SK-N-DZ (cell line): ENCODE measurements around the gene FAM234A.
"Not testable (repeated sequence)": the region's sequence is repeated elsewhere in the genome, so short reads cannot be mapped to it uniquely, and the experiment has no call there.

Experiments
- DNase-seq: peaks from one replicate; pipeline ENCODE4 v3.0.0-alpha.2; 2015; ENCODE audit warnings: low spot score

The FAM234A gene

DNA sequence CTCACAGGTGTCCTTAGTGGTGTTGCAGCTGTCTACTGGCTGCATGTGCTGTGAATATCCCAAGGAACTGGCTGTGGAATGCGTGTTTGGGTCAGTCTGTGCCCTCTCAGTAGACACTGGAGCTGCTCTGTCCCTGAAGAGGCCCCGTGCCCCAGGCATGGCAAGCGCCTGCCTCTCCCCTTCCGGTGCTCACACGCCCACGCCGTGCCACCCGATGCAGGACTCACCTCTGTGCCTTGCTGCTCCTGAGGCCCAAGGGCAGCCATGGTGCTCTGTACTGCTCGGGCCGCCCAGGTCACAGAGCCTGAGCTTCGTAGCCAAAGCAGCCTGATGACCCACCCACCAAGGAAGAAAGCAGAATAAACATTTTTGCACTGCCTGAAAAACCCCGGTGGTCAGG, 31.1 kb downstream of the FAM234A start:
- DNase-seq: no peak

DNA sequence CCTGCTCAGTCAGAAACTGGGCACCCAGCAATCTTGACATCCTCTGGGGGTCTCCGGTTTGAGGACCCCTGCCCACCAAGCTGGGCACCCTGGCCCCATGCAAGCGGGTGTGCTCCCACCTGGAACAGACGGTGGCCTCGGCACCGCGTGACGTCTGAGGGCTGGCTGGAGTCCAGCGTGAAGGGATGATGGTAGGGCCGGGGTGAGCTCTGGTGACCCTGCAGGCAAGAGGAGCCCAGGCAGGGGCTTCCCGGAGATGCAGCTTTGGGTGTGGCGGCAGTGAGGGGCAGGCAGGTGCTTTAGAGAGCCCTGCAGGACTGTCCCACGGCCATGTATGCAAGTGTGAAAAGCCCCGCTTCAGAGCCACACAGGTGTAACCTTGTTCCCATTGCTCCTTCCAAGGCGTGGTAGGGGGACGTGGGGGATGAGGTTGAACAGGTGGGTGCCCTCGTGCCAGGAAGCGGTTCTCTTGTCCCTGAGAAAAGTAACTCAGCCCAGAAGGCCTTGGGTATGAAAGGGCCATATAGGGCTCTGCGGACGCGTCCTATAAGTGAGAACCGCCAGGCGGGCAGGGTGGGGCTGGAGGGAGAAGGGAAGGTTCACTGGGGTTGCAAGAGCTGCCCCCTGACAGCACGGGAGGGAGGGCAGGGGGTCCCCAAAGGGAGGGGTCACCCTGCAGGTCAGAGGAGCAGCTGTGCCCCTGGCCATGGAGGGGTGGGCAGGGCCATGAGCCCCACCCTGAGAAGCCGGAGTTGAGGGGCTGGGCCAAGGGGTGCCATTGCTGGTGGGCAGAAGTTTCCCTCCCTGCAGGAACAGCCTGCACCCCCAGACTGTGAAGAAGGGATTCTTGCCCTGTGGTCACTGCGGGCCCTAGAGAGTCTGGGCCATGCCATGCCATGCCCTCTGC, 31.9 kb downstream of the FAM234A start:
- DNase-seq: no peak

DNA sequence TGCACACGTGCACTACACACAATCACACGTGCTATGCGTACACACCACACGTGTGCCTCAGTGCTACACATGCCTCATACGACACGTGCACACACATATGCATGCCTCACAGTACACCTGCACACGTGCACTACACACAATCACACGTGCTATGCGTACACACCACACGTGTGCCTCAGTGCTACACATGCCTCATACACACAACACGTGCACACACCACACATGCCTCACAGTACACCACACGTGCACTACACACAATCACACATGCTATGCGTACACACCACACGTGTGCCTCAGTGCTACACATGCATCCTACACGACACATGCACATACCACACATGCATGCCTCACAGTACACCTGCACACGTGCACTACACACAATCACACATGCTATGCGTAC, 32.9 kb downstream of the FAM234A start:
- not testable (repeated sequence) for DNase-seq

DNA sequence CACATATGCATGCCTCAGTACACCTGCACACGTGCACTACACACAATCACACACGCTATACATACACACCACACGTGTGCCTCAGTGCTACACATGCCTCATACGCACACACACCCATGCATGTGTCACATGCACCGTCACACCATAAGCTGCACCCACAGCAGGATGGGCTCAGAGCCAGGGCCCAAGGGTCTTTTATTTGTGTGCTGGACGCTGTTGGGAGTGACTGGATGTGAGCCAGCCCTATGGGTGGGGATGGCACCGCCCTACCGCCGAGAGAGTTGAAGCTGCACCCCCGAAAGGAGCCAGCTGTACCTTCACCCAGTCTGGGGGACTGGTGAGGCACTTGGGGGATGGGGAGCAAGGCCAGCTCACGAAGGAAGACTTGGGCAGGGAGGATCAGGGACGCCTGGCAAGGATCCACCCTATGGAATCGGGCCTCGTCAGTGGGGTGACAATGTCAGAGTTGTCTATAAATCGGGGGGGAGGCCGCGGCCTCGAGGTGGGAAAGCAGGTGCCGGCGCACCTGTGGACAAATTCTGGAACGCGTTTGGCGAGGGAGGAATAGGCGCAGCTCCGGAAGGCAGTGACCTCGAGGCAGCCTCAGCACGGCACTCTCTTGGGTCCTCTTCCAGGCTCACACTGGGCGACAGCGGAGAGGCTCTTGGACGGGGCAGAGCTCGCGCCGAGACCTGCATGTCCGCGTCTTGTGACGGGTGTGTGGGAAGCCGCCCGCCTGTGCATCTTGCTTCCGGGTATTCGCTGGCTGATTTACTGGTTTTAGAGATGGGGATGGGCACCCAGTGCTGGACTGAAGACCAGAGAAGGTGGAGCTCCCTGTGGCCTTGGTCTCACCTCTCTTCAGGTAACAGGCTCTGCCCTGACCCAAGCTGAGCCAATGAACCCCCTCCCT, 33.8 kb downstream of the FAM234A start:
- DNase-seq: no peak

DNA sequence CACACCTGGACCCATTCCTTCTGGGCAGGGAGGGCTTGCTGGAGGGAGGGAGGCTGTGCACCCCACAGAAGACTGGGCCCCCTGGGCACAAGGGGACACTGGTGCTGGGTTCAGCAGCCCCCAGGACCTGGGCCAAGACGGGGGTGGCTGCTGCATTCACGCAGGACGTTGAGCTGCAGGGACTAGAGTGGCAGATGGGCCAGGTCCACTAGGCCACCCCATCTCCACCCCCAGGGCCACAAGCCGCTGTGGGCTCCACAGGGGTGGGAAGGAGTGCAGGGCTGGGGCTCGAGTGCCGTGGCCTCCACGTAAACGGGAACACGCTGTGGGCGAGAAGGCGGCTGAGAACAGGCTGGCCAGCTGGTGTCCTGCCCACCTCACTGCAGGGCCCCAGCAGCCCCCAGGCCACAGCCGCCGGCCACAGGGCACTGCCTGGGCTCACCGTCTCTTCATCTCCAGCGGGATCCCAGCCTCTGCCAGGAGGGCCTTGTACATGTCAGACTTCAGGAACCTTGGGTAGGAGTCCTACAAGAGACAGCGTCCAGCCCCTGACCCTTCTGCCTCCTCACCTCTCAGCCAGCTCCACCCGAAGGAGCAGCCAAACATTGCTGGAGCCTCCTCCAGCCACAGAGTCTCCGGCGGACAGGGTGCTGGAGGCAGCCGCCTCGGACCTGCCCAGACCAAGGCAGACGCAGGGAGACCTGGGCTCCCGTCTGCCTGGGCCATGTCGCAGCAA, 34.6 kb downstream of the FAM234A start:
- no peak for DNase-seq

DNA sequence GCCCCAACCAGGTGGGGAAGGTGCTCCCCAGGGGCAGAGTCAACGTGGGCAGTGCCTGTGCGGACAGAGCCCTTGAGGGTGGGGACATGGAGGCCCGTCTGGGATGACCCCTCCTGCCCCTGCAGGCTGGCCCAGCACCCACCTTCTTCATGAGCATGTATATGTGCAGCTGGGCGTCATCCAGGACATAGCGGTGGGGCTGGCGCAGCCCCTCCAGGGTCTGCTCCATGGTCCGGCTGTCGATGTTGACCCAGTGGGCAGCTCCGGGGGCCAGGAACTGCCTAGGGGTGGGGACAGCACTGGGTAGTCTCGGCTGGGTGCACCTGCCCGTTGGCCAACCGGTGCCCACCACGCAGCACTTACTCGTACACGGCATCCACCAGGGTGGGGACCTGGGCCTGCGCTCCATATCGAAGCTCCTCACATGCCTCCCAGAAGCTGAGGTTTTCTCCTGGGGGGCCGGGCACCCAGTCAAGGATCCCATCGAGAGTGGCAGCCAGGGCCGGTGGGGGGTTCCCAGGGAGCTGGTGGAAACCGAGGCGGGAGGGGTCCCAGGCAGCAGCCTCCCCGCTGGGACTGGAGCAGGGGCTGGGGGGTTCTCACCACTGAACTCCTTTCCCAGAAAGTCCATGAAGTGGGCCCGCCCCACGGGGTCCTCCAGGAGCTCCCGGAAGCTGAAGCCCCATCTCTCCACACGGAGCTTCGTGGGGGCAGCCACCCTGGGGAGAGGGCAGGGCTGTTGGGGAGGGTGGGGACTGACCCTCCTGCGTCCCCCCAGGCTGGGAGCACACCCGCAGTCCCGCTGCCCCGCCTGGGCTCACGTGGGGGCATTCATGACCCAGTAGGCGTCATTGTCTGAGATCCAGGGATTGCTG, 36.0 kb downstream of the FAM234A start:
- DNase-seq: no peak

DNA sequence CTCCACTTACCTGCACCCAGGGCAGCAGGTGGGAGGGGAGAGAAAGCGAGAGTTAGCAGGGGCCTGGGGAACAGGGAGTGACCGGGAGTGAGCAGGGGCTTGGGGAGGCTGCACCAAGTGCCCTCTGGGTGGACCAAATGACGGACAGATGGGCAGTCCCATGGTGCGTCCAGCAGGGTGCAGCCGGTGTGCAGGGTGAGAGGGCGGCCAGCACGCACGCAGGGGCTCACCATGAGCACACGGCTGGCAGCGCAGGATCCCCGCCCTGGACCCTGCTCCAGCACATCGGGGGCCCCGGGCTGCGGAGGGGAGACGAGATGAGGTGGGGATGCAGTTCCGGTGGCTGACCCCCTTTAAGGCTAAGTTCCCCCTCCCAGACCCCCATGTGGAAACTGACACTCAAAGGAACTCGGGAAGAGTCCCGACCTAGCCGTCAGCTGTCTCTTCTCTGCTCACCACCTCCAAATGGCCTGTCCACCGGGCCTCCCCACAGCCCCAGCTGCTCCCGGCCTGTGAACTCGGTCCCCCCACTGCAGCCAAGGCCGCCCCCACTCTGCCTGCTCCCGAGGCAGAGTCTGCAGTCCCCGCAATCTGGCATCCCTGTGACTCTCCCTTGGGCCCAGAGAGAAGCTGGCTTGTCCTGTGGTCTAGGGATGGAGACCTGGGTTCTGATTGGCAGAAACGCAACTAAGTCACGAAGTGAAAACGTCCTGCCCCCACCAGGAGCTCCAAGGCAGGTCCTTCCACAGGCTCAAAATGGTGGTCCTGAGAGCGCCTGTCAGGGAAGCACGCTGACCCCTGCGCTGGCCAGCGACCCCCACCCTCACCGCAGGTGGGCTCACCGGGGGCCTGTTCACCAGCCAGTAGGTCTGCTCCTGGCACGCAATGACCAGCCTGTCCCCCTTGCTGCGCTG, 38.3 kb downstream of the FAM234A start:
- DNase-seq: no peak

DNA sequence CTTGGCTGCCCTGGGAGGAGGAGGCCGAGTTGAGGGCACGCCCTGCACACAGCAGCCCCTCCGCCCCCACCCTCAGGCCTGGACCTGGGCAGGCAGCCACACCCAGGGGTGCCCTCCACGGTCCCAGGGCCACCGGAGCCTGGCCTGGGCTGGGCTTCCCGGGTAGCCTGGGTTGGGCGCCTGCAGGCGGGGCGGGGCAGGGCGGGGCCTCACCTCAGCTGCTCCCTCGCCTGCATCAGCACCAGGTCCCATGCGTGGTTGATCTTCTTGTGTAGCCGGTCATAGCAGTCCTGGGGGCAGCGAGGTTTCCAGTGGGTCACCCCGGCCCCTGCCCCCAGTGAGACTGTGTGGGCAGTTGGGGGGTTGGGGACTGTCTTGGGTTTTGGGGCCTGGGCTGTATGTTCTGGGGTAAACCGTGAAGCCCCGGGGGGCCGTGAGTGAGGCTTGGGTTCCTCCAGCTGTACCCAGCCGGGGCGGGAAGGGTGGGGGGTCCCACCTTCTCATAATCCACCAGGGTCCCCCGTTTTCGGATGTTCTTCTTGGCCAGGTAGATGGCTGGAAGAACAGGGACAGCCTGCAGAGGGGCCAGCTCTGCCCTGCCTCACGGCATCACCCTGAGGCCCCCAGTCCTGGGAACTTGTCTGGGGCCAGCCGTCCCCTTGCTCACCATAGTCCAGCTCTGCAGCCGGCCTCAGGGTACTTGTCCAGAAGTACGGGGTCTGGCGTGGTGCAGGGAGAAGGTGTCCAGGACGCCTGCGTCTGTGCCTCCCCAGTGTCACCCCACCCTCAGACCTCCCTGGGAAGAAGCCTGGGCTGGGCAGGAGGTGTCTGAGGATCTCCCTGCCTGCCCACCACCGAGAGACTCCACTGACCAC, 39.2 kb downstream of the FAM234A start:
- DNase-seq: no peak

DNA sequence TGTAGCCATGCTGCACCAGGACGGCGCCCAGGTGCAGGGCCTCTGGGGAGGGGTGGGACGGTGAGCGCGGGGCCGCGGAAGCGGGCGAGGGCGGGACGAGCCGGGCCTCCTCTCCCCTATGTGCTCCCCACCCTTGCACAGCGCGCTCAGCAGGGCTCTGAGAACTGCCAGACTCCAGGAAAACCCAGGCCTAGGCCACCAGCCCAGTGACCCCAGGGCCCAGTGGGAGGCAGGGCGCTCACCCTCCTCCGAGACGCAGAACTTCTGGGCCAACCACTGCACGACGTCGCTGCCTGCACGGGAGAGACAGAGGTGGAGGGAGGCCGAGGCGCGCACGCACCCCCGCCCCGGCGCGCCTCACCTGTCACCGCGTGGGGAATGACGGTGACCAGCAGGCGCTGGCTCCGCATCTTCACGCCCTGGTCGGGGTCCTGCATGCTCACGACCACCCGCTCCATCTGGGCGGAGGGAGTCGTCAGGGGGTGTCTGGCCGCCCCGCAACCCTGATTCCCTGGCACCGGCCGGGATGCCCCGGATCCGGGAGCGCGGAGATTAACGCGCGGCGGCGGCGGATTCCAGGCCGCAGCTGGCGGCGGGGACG, 40.5 kb downstream of the FAM234A start:
- no peak for DNase-seq

DNA sequence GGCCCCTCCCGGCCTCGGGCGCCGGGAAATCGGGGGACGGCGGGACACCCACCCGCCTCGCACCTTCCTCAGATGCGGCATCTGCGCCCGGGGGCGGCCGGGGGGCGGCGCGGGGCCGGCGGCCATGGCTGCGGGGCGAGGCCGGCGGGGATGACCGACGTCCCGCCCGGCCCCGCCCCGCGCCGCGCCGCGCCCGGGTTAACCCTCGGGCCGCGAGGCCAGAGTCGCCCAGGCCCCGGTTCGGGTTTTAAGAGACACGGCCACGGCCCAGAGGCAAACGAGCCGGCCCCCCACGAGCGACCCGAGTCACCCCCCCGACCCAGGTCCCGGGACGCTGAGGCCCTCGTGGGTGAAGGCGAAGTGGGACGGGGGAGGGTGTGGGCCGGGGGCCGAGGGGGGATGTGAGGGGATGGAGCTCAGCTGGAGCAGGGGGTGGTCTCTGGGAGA, 41.2 kb downstream of the FAM234A start, which contains the start of gene RGS11:
TSS of gene RGS11 (minus strand) at position 159 of the 447 bp plus-strand sequence. CDS start at position 126, 33 bp downstream.
- no peak for DNase-seq

DNA sequence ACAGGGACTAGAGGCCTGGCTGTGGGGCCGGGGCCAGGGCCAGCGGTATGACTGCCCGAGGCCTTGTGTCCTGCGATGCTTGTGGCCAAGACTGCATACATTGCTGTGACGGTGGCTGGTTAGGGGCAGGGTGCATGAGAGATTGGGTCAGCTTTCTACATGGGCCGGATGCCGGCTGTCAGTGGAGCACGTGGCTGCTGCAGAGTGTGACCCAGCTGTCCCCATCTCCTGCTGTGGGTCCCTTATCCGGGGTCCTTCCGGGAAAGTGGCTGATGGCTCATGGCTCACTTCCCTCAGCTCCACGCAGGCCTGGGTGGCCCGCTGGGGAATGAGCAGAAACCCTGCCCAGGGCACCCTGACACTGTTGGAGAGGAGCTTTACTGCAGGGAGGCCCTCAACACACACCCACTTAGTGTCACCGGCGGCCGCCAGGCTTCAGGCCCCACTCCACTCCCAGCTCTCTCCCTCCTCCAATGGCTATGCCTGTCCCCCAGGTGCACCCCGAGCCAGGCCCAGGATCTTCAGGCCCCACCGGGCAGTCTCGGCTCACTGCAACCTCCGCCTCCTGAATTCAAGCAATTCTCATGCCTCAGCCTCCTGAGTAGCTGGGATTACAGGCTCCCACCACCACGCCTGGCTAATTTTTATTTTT, 41.9 kb downstream of the FAM234A start:
- no peak for DNase-seq

DNA sequence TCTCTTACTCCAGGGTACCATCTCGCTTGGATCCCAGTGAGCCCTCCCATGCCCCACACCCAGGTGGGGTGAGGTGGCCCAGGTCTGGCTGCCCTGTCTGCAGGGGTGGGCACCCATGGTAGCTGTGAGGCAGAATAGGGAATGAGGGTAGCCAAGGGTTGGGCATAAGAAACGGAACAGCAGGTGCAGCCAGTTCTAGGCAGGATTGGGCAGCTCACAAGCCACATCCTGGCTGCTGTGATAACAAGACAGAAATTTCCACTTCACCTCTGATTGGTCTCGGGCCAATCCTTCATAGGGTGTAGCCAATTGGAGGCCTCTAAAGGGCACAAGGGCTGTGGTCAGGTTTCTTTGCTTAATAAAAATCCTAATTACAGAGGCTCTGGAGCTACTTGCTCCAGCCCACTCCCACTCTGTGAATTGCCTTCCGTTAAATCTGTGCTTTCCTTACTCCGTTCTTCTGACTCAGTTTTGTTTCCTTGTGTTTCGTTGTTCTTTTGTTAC, 44.3 kb downstream of the FAM234A start:
- DNase-seq: no peak

DNA sequence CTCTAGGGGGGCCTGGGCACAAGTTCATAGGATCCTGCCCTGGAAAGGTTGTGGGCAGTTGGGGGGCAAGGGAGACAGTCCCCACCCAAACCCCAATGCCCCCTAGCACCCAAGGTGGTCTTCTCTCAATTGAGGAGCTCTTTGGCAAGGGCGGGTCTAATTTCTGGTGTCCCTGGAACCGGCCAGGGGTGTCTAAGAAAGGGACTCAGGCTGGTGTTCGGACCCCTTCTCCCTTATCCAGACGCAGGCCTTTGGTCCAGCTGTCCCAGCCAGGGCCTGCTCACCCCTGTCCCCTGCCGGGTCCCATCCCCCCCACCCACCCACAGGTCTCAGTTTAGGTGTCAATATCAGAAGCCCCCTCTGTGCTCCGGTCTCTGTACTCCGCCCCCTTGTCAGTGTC, 44.9 kb downstream of the FAM234A start:
- DNase-seq: no peak

DNA sequence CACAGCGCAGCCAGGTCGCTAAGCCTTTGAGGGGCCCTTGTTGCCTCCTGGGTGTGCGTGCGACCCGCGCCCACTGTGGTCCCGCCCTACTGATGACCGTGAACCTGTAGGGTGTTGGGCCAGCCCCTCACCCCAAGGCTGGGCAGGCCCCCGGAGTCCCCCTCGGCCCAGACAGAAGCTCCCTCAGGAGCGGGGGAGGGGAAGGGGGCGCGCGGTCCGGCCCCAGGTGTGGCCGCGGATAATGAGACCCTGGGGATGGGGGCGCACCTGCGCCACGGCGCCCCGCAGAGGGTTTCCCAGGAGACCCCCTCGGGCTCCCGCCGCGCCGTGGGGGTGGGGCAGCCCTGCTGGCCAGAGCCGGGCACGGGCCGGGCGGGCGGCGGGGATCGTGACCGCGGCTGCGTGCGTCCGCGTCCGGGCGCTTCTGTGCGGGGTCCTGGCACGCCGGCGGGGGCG, 45.4 kb downstream of the FAM234A start:
- no peak for DNase-seq

DNA sequence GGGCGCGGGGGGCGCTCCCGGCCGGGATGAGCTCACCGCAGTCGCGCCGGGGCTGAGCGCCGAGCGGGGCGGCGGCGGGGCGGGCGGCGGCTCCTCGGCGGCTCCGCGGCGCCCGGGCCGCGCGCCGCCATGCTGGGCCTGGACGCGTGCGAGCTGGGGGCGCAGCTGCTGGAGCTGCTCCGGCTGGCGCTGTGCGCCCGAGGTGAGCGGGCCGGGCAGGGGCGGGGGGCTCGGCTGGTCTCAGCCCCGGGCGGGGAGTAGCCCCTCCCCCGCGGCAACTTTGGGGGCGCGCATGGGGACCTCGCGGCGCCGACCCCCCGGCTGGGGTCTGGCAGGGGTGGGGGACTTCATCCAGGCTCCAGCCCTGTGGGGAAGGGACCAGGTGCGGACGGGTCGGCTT, 45.9 kb downstream of the FAM234A start, which contains the start of gene ARHGDIG:
TSS of gene ARHGDIG (plus strand) at position 40 of the 400 bp plus-strand sequence. CDS start at position 130, 90 bp downstream.
- DNase-seq: no peak

DNA sequence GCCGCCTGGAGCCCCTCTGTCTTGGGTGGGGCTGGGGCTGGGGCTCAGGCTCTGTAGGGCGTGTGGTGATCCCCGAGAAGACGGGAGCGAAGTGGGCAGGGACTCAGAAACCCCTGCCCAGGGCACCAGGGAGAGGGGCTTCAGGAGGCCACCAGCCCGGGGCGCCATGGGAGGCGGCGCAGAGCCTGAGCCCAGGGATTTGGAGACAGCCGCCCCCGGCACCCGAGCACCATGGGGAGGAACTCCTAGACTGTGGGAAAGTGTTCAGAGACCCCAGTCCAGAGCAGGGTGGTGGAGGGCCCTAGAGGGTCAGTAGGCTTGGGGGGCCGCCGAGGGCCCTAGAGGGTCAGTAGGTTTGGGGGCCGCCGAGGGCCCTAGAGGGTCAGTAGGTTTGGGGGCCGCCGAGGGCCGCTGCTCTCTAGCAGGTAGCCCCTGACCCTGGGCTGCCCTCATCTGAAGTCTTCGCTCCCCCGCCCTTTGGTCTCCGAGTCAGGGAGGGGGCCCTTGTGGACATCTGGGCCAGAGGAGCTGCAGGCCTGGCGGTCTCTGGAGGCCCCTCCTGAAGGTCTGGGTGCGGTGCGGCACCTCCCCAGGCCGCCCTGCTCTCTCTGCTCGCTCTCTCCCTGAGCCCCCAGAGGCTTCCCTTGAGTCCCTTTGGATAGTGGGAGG, 46.5 kb downstream of the FAM234A start:
- DNase-seq: no peak
